Measurements from ENCODE around the gene MISP3. TPM values are rescaled to one million over a fixed set of nuclear protein-coding genes. Genes with fewer than 3 reads are reported as not detected.
A peak's percentile ranks its signal among the peaks of the same experiment; 100 is the strongest.
"Not testable (repeated sequence)": the region's sequence is repeated elsewhere in the genome, so short reads cannot be mapped to it uniquely, and the experiment has no call there.

The MISP3 gene
- total and polyA plus RNA-seq, 8 donors = 1.9 to 10.8 (median 2.6) TPM

DNA sequence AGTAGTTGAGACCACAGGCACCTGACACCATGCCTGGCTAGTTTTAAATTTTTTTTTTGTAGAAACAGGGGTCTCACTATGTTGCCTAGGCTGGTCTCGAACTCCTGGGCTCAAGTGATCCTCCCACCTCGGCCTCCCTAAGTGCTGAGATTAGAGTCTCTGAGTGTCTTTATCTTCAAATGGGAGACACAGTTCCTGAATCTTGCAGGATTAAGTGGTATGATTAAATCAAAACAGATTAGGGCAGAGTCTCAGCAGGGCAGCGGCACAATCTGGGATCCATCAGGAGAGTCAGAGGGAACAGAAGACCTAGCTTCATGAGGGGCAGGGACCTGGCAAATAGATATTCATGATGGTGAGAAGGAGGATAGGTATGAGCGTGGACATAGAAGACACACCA, 43.7 kb upstream of the MISP3 start:
- H3K27me3 ChIP-seq = peaks cover 0 to 21% of the 10 kb centered on the region in 2 donors
- H3K36me3 ChIP-seq = no peaks in the 10 kb centered on the region
- DNase-seq = no peak
- no peaks in the 10 kb centered on the region for H3K9me3 ChIP-seq
- H3K4me3 ChIP-seq = no peak overlapping the region
- intact Hi-C loops (cut with DNase I) = no loop called here
- H3K27ac ChIP-seq = no peak overlapping the region
- H3K4me1 ChIP-seq = peaks cover 1 to 49% of the 10 kb centered on the region in 2 donors
- no peak for ATAC-seq
- TF ChIP-seq CTCF (IDR thresholded peaks at IDR 0.05) = no peak

DNA sequence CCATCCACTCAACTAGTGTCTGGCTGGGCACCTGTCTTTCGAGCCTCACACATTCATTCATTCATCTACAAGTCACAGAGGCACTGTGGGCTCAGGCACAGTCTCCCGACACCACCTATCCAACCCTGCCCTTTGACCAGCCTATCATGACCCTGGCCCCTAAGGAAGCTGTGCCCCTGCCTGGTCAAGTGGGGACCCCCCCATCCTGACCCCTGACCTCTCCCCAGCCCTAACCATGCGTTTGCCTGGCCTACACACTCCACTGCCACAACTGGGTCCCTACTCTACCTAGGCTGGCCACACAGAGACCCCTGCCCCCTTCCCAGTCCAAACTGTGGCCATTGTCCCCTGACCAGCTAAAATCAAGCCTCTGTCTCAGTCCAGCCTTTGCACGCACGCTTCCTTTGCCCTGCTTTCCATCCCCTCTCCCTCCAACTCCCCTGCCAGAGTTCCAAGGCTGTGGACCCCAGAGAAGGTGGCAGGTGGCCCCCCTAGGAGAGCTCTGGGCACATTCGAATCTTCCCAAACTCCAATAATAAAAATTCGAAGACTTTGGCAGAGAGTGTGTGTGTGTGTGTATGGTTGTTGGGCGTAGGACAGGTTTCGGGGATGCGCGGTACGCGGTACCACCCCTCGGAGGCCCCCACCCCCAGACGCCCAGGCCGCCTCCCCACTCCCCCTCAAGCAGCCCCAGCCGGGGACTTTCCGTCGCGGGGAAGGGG, 41.4 kb upstream of the MISP3 start:
- Histone ChIP-seq H3K4me1 (peaks cover 0 to 32% of the 10 kb centered on the region in 2 donors), H3K9me3 (no peaks in the 10 kb centered on the region), H3K27ac (peak overlapping the region; percentile 70 to 89), H3K27me3 (peaks cover 0 to 21% of the 10 kb centered on the region in 2 donors), H3K36me3 (no peaks in the 10 kb centered on the region), H3K4me3 (peak overlapping the region; percentile 58 to 67)
- no peak for TF ChIP-seq CTCF (IDR thresholded peaks at IDR 0.05)
- DNase-seq (peak in 1 of 4 donors; percentile 44), ATAC-seq (no peak)
- intact Hi-C loops (cut with DNase I) = loop anchor here in 1 of 2 donors (10.0 kb wide), 1 partner anchor 146 kb away; no protein-coding TSS in a partner anchor

DNA sequence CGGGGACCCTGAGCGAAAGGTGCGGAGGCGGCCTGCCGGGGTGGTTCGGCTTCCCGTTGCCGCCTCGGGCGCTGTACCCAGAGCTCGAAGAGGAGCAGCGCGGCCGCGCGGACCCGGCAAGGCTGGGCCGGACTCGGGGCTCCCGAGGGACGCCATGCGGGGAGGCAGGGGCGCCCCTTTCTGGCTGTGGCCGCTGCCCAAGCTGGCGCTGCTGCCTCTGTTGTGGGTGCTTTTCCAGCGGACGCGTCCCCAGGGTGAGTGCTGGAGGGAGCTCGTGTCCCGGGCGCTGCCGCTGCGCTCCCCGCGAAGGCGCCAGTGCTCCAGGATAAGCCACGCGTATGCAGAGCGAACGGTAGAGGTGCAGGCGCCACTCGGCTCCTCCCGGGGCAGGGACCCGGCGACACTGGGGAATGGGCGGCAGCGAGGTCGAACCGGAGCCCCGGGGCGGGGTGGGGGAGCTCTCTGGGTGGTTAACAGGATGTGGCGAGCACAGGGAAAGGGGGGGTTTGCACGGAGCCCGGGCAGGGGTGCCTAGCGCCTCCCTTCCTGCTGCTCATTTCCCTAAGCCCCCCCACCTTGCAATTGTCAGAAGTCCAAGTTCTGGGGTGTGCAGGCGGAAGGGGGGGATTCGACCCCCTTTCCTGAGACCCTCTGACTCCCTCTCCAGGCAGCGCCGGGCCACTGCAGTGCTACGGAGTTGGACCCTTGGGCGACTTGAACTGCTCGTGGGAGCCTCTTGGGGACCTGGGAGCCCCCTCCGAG, 40.7 kb upstream of the MISP3 start, which contains the start of gene IL27RA:
IL27RA (plus strand) TSS at position 44 of the 762 bp plus-strand sequence; CDS start at position 155, 111 bp downstream.
- DNase-seq = peak; percentile 42 to 91 (median 74)
- TF ChIP-seq CTCF (IDR thresholded peaks at IDR 0.05) = peak; percentile 60 to 63
- Histone ChIP-seq H3K4me1 (peaks cover 0 to 29% of the 10 kb centered on the region in 2 donors), H3K27ac (peak within 1 kb of the TSS; percentile 70 to 89), H3K27me3 (peaks cover 0 to 21% of the 10 kb centered on the region in 2 donors), H3K4me3 (peak within 1 kb of the TSS; percentile 58 to 67), H3K9me3 (no peaks in the 10 kb centered on the region), H3K36me3 (no peaks in the 10 kb centered on the region)
- ATAC-seq = peak; percentile 91
- intact Hi-C loops (cut with DNase I) = loop anchor here in 1 of 2 donors (10.0 kb wide), 1 partner anchor 147 kb away; no protein-coding TSS in a partner anchor

- DNase-seq (no peak), ATAC-seq (no peak)
- Histone ChIP-seq H3K4me1 (peaks cover 0 to 28% of the 10 kb centered on the region in 2 donors), H3K36me3 (peaks cover 0 to 7% of the 10 kb centered on the region in 2 donors), H3K27me3 (peaks cover 0 to 15% of the 10 kb centered on the region in 2 donors), H3K9me3 (no peaks in the 10 kb centered on the region), H3K4me3 (no peak overlapping the region), H3K27ac (no peak overlapping the region)
- intact Hi-C loops (cut with DNase I) = loop anchor here in 1 of 2 donors (10.0 kb wide), 1 partner anchor 149 kb away; no protein-coding TSS in a partner anchor
- TF ChIP-seq CTCF (IDR thresholded peaks at IDR 0.05) = no peak
Observed at GRCh38 chr19:14033946-14034345, 38.6 kb upstream of the MISP3 start.

DNA sequence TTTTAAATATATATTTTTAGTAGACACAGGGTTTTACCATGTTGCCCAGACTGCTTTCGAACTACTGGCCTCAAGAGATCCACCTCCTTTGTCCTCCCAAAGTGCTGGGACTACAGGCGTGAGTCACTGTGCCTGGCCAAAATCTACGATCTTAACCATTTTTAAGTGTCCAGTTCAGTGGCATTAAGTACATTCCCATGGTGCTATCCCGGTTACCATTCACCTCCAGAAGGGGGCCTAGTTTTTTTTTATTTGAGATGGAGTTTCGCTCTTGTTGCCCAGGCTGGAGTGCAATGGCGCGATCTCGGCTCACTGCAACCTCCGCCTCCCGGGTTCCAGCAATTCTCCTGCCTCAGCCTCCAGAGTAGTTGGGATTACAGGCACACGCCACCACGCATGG, 37.4 kb upstream of the MISP3 start:
- peaks cover 0 to 18% of the 10 kb centered on the region in 2 donors for H3K36me3 ChIP-seq
- not testable (repeated sequence) for DNase-seq, H3K4me3 ChIP-seq, ATAC-seq, H3K9me3 ChIP-seq, H3K27ac ChIP-seq
- peaks cover 0 to 28% of the 10 kb centered on the region in 2 donors for H3K4me1 ChIP-seq
- intact Hi-C loops (cut with DNase I) = loop anchor here in 1 of 2 donors (10.0 kb wide), 1 partner anchor 150 kb away; no protein-coding TSS in a partner anchor
- H3K27me3 ChIP-seq = peaks cover 0 to 15% of the 10 kb centered on the region in 2 donors

All from left lung (tissue), 10 donors.